ENCODE measurements around the gene PCDHGA5. TPM values are rescaled to one million over a fixed set of nuclear protein-coding genes. Genes with fewer than 3 reads are reported as not detected.

Gene PCDHGA5
- total RNA-seq, 1 donor from 2014 or later = 0.31 TPM

Other genes starting within 250 kb of the PCDHGA5 start
- not detected in 2 replicates for gene PCDHB4, start 242.3 kb upstream of the PCDHGA5 start, total RNA-seq
- not detected in 2 replicates for gene PCDHB5, start 229.0 kb upstream of the PCDHGA5 start, total RNA-seq
- not detected in 2 replicates for gene PCDHB6, start 214.1 kb upstream of the PCDHGA5 start, total RNA-seq
- not detected in 2 replicates for gene PCDHB7, start 191.5 kb upstream of the PCDHGA5 start, total RNA-seq
- gene PCDHB8, start 186.4 kb upstream of the PCDHGA5 start, total RNA-seq = not detected in 2 replicates
- gene PCDHB16, start 181.8 kb upstream of the PCDHGA5 start, total RNA-seq = not detected in 2 replicates
- gene PCDHB9, start 177.0 kb upstream of the PCDHGA5 start, total RNA-seq = not detected in 2 replicates
- not detected in 2 replicates for gene PCDHB10, start 171.8 kb upstream of the PCDHGA5 start, total RNA-seq
- not detected in 2 replicates for gene PCDHB11, start 164.5 kb upstream of the PCDHGA5 start, total RNA-seq
- gene PCDHB12, start 155.4 kb upstream of the PCDHGA5 start, total RNA-seq = not detected in 2 replicates
- gene PCDHB13, start 150.2 kb upstream of the PCDHGA5 start, total RNA-seq = not detected in 2 replicates
- not detected in 2 replicates for gene PCDHB14, start 140.8 kb upstream of the PCDHGA5 start, total RNA-seq
- gene PCDHB15, start 118.8 kb upstream of the PCDHGA5 start, total RNA-seq = not detected in 2 replicates
- 0.20 and 0.57 TPM in 2 replicates for gene SLC25A2, start 60.1 kb upstream of the PCDHGA5 start, total RNA-seq
- 71.6 and 73.7 TPM in 2 replicates for gene TAF7, start 43.4 kb upstream of the PCDHGA5 start, total RNA-seq
- 0.10 TPM in 2 replicates for gene PCDHGA1, start 33.6 kb upstream of the PCDHGA5 start, total RNA-seq
- 0.08 and 0.17 TPM in 2 replicates for gene PCDHGA2, start 25.4 kb upstream of the PCDHGA5 start, total RNA-seq
- 0.10 TPM in 1 of 2 replicates, not detected in the other for gene PCDHGA3, start 20.3 kb upstream of the PCDHGA5 start, total RNA-seq
- 0.18 and 0.32 TPM in 2 replicates for gene PCDHGB1, start 14.1 kb upstream of the PCDHGA5 start, total RNA-seq
- gene PCDHGA4, start 9.1 kb upstream of the PCDHGA5 start, total RNA-seq = 0.21 and 0.44 TPM in 2 replicates
- 0.47 and 0.93 TPM in 2 replicates for gene PCDHGB2, start 4.2 kb upstream of the PCDHGA5 start, total RNA-seq
- 0.47 and 0.66 TPM in 2 replicates for gene PCDHGB3, start 6.1 kb downstream of the PCDHGA5 start, total RNA-seq
- gene PCDHGA6, start 9.7 kb downstream of the PCDHGA5 start, total RNA-seq = 0.16 and 0.42 TPM in 2 replicates
- gene PCDHGA7, start 18.6 kb downstream of the PCDHGA5 start, total RNA-seq = 0.16 and 0.22 TPM in 2 replicates
- 0.18 and 0.27 TPM in 2 replicates for gene PCDHGB4, start 23.5 kb downstream of the PCDHGA5 start, total RNA-seq
- gene PCDHGA8, start 28.5 kb downstream of the PCDHGA5 start, total RNA-seq = 0.03 TPM in 1 of 2 replicates, not detected in the other
- 0.56 and 0.83 TPM in 2 replicates for gene PCDHGB5, start 33.8 kb downstream of the PCDHGA5 start, total RNA-seq
- 0.21 and 0.39 TPM in 2 replicates for gene PCDHGA9, start 38.6 kb downstream of the PCDHGA5 start, total RNA-seq
- gene PCDHGB6, start 43.9 kb downstream of the PCDHGA5 start, total RNA-seq = 0.12 and 0.18 TPM in 2 replicates
- gene PCDHGA10, start 48.8 kb downstream of the PCDHGA5 start, total RNA-seq = 0.10 and 0.13 TPM in 2 replicates
- gene PCDHGB7, start 53.5 kb downstream of the PCDHGA5 start, total RNA-seq = 0.13 TPM in 1 of 2 replicates, not detected in the other
- gene PCDHGA11, start 56.9 kb downstream of the PCDHGA5 start, total RNA-seq = 0.16 and 0.24 TPM in 2 replicates
- gene PCDHGA12, start 66.3 kb downstream of the PCDHGA5 start, total RNA-seq = 0.18 TPM in 1 of 2 replicates, not detected in the other
- 0.31 and 0.32 TPM in 2 replicates for gene PCDHGC3, start 111.8 kb downstream of the PCDHGA5 start, total RNA-seq
- gene PCDHGC4, start 120.9 kb downstream of the PCDHGA5 start, total RNA-seq = not detected in 2 replicates
- gene PCDHGC5, start 124.9 kb downstream of the PCDHGA5 start, total RNA-seq = not detected in 2 replicates

Data from activated T-helper 1 cell treated with anti-CD3 and anti-CD28 coated beads, Interleukin-12 subunit alpha, Interleukin-12 subunit beta, Interleukin-2, Interleukin-4 antibody, amounts not matched to agents 30 ng/mL and 10 ng/mL and 1 ng/mL, durations not matched to agents 14 hours and 24 hours and 36 hours (primary cell).